HG03175 (cell line): Measurements from ENCODE around the gene MS4A4E.
A peak's percentile ranks its signal among the peaks of the same experiment; 100 is the strongest.
"Not testable (repeated sequence)": the region's sequence is repeated elsewhere in the genome, so short reads cannot be mapped to it uniquely, and the experiment has no call there.

Source experiments
- ATAC-seq: cut with Tn5 transposase; IDR thresholded peaks from one replicate; pipeline ENCODE4 v1.9.1; 2021; ENCODE audit warnings: mild to moderate bottlenecking, moderate library complexity; ENCODE audit not compliant: unreplicated experiment

MS4A4E gene

GRCh38 chr11:60182541-60183330 is 60.2 kb downstream of the MS4A4E start, which contains the start of gene MS4A6A:
Gene MS4A6A, minus strand, starts transcription at chr11:60183083. Its CDS starts 1,356 bp downstream, at chr11:60181727.
- no peak for ATAC-seq

DNA sequence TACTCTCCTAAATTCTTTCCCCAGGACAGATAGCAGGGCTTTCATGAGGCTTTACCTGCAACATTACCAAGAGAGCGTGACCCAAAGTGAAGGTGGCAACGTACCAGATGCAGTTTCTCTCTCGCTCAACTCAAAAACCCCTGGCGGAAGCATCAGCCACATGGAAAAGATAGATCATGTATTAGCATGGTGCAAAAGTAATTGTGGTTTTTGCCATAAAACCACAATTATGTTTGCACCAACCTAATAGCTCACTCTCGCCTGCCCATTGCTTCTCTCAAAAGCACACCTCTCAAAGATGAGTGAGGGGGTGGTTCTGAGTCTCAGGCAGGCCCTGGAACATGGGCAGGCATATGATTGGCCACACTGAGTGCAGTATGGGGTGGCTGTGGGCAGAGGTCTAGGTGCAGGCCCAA is 67.1 kb downstream of the MS4A4E start:
- peak; percentile 76 for ATAC-seq

- ATAC-seq, result no peak
Observed at GRCh38 chr11:60172011-60172410, 70.9 kb downstream of the MS4A4E start.

GRCh38 chr11:60170566-60170965 is 72.4 kb downstream of the MS4A4E start:
- ATAC-seq, result no peak

DNA sequence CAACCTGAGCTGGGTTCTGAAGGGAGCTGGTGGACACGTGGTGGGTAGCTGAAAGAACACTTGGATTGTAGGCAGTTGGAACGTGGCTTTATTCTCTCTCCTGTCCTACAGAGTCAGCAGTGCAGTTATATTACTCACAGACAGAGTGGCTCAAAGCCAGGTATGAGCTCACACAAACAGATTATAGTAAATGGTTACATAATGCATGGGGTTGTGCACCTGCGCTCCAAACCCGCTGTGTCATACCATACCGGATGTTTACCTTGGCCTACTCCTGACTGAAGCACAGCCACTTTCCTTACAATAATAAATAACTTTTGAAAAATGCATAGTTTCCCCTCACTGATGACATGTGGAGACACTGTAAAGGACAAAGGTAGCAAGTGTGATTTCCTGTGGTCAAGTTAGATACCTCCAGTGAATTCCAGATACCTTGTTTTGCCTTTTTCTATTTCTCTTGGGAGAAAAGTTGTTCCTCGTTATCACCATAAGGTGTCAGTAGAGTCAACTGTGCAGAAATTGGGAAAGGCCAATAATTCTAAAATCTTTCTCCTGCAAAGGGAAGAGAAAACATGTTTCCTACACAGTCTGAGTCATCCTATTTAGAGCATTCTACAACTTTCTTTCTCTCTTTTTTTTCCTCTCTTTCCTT is 73.5 kb downstream of the MS4A4E start:
- ATAC-seq, result peak; percentile 40

GRCh38 chr11:60168306-60168705 is 74.6 kb downstream of the MS4A4E start:
- no peak for ATAC-seq

GRCh38 chr11:60165951-60166350 is 77.0 kb downstream of the MS4A4E start:
- no peak for ATAC-seq

GRCh38 chr11:60165538-60165937 is 77.4 kb downstream of the MS4A4E start:
- ATAC-seq, result no peak

- no peak for ATAC-seq
Observed at GRCh38 chr11:60164550-60165075, 78.3 kb downstream of the MS4A4E start.

DNA sequence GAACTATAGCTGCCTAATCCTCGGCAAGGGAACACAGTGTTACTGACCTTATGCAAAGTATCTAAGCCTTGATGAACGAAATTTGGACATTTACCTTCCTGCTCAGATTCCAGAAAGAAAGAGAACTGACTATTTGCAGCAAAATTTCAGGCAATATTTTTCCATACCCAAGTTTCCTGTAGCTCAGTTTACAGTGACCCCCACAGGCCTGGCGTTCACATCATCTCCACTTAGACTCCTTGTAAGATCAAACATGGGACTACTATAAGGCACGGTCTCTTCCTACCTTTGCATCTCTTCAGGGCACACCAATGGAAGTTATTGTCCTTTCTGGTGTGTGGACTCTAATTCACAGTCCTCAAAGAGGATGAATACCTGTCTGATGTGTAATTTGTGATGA is 81.2 kb downstream of the MS4A4E start:
- no peak for ATAC-seq

- no peak for ATAC-seq
Observed at GRCh38 chr11:60161107-60161506, 81.8 kb downstream of the MS4A4E start.

- ATAC-seq, result no peak
Observed at GRCh38 chr11:60159868-60160267, 83.1 kb downstream of the MS4A4E start.

DNA sequence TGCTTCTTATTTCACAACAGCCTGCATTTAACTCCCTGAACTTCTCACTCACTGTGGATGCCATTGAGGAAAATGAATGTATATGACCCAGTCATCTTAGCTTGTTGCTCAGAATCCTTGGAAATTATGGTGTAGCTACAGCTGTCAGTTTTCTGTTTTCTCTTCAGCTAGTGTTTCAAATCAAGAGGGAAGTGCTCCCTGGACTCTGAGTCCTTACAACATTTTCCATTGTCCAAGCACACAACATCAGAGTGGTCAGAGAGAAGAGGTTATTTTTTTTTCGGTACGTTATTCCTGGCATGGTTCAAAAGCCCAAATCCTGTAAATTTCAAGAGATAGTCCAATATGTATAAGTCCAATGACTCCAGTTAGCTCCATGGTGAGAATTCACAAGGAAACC is 83.7 kb downstream of the MS4A4E start:
- no peak for ATAC-seq

- ATAC-seq, result no peak
Observed at GRCh38 chr11:60158636-60159035, 84.3 kb downstream of the MS4A4E start.

GRCh38 chr11:60155931-60156330 is 87.0 kb downstream of the MS4A4E start:
- ATAC-seq, result no peak

- not testable (repeated sequence) for ATAC-seq
Observed at GRCh38 chr11:60152727-60153126, 90.2 kb downstream of the MS4A4E start.

DNA sequence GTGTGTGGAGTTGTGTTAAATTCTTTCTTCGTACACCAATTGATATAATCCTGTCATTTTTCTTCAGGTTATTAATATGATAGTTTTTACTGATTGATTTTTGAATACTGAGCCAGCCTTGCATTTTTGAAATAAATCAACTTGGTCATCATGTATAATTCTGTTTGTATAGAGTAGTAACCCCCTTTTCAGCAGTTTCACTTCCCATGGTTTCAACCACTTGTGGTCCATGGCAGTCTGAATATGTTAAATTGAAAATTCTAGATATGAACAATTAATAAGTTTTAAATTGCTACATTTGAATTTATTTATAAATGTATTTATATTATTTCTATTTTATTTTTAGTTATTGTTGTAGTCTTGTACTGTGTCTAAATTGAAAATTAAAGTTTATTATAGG is 92.7 kb downstream of the MS4A4E start:
- ATAC-seq, result no peak
